ENCODE data around the gene CCDC28B.

- no peak for TF ChIP-seq CTCF (IDR thresholded peaks at IDR 0.05 in 4 of 5, conservative IDR thresholded peaks at IDR 0.05 in 1 of 5)
- TF ChIP-seq POLR2A (IDR thresholded peaks at IDR 0.05): no peak
Measured at GRCh38 chr1:32239337-32239736, 38.9 kb downstream of the CCDC28B start.
